WERI-Rb-1 (cell line): Measurements from ENCODE around the gene FADS1.

Experiments
- DNase-seq: peaks from one replicate; pipeline ENCODE4 v3.0.0-alpha.2; 2020
- H3K27ac ChIP-seq: fragments of 250-450 bp; sonication (Bioruptor Pico); 2 replicates; pipeline ENCODE4 v1.5.1; 2020; ENCODE audit warnings: mild to moderate bottlenecking, moderate library complexity
- H3K27me3 ChIP-seq: fragments of 250-450 bp; sonication (Bioruptor Pico); 2 replicates; pipeline ENCODE4 v1.5.1; 2021; ENCODE audit warnings: mild to moderate bottlenecking, low read depth, moderate library complexity; ENCODE audit not compliant: insufficient read depth, severe bottlenecking
- H3K36me3 ChIP-seq: fragments of 250-450 bp; sonication (Bioruptor Pico); 2 replicates; pipeline ENCODE4 v1.5.1; 2020; ENCODE audit warnings: mild to moderate bottlenecking, moderate library complexity
- H3K4me3 ChIP-seq: 2 replicates; pipeline ENCODE4 v1.5.1; 2011; ENCODE audit warnings: low read depth, mild to moderate bottlenecking, control low read depth, low read length
- H3K9me3 ChIP-seq: fragments of 250-450 bp; sonication (Bioruptor Pico); 2 replicates; pipeline ENCODE4 v1.5.1; 2021; ENCODE audit warnings: mild to moderate bottlenecking, moderate library complexity; ENCODE audit not compliant: severe bottlenecking
- CTCF ChIP-seq: IDR thresholded peaks from 2 replicates; pipeline ENCODE4 v1.5.1; 2011; ENCODE audit warnings: low read depth, mild to moderate bottlenecking, control low read depth, inconsistent platforms, low read length

The FADS1 gene

DNA sequence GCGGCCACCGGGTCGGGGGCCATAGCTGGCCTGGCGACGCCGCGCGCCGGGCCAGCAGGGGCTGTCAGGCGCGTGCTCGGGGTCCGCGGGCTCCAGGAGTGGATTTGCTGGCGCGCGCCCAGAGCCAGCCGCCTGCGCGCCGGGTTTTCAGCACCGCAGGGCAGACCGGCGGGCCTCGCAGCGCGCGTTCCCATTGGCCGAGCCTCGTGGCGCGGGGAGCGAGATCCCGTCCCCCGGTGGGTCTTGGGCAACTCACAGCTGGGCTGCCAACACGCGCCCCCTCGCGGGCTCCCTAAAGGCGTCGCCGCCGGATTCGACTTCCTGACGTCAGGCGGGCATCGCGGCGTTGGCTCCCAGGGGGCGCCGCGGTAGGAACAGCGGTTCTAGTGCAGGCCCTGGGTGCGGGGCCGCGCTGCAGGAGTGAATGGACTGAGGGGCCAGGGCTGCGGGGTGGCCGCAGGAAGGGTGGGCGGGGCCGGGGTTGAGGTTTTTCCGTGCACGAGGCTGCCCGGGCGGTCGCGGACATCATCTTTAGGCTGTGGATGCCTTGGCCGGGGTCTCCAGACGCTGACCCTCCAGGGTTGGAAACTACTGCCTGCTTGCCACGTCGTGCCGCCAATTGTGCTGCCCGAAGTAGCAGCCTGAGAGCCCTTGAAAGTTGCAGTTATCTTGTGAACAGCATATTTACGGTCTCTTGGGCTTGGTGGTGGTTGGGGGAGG, at the start of gene FADS1:
FADS1 (minus strand) TSS at position 268 of the 720 bp plus-strand sequence; CDS start at position 194, 74 bp downstream.
- H3K27me3 ChIP-seq = no peaks in the 10 kb centered on the region
- DNase-seq = peak; percentile 98
- peak; percentile 75 for TF ChIP-seq CTCF
- H3K9me3 ChIP-seq = no peaks in the 10 kb centered on the region
- peaks cover 40% of the 10 kb centered on the region for H3K36me3 ChIP-seq
- peak within 1 kb of the TSS; percentile 92 for H3K4me3 ChIP-seq
- H3K27ac ChIP-seq = peak within 1 kb of the TSS; percentile 98

GRCh38 chr11:61866231-61866957, 49.6 kb upstream of the FADS1 start:
- Histone ChIP-seq H3K9me3 (no peaks in the 10 kb centered on the region), H3K4me3 (no peak overlapping the region), H3K27ac (no peak overlapping the region), H3K36me3 (peaks cover 51% of the 10 kb centered on the region), H3K27me3 (no peaks in the 10 kb centered on the region)
- no peak for DNase-seq
- no peak for TF ChIP-seq CTCF

- TF ChIP-seq CTCF = no peak
- Histone ChIP-seq H3K27ac (no peak overlapping the region), H3K4me3 (no peak overlapping the region), H3K27me3 (no peaks in the 10 kb centered on the region), H3K36me3 (peaks cover 62% of the 10 kb centered on the region), H3K9me3 (no peaks in the 10 kb centered on the region)
- no peak for DNase-seq
Measured at GRCh38 chr11:61864814-61865775, 48.3 kb upstream of the FADS1 start.

DNA sequence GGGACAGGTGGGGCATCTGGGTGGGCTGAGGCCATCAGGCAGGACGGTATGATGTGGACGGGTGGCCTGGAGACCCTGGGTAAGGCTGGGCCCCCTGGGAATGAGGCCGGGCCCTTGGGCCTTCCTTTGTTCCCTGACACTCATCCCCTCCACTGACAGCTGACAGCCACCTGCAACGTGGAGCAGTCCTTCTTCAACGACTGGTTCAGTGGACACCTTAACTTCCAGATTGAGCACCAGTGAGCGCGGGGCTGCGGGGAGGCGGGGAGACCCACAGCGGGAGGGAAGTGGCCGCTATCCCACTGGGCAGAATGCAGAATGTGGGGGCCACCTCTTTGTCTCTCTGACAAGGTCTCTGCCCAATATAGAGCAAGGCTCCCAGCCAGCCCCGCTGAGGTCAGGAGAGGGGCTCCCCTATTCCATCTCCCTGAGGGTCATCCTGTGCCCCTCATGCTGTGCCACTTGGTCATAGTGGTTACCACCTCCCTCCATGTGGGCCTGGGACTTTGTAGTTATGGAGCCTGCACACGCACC, 46.8 kb upstream of the FADS1 start:
- no peak for TF ChIP-seq CTCF
- no peak overlapping the region for H3K27ac ChIP-seq
- no peaks in the 10 kb centered on the region for H3K27me3 ChIP-seq
- no peak for DNase-seq
- no peak overlapping the region for H3K4me3 ChIP-seq
- H3K9me3 ChIP-seq = no peaks in the 10 kb centered on the region
- peaks cover 76% of the 10 kb centered on the region for H3K36me3 ChIP-seq

DNA sequence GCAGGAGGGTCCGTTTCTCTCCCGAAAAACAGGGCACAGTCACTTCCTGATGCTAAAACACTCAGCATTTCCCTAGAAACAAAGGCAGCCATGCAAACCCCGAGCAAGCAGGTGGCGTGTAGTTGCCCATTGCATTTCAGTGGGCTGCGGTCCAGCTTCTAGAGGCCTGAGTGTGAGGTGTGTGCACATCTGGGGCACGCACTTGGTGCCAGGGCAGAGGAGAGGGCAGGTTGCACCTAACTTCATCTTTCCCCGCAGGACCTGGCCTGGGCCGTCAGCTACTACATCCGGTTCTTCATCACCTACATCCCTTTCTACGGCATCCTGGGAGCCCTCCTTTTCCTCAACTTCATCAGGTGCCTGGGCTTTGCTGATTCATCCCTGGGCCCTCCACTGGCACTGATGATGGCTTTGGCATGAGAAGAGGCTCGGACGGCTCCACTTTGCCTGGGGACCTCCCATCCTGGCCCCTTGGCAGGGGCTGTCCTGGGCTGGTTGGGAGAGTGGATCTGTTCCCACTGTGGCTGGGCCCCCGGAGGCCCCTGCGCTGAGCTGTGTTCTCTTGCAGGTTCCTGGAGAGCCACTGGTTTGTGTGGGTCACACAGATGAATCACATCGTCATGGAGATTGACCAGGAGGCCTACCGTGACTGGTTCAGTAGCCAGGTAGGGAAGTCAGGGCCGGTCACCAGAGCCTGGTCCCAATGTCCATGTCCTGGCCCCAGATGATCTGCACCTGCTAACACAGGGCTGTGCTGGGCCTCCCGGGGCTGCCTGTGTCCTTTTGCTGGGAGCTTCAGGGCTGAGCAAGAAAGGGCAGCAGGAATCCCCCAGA, 46.1 kb upstream of the FADS1 start:
- Histone ChIP-seq H3K4me3 (no peak overlapping the region), H3K9me3 (no peaks in the 10 kb centered on the region), H3K36me3 (peaks cover 81% of the 10 kb centered on the region), H3K27me3 (no peaks in the 10 kb centered on the region), H3K27ac (no peak overlapping the region)
- no peak for DNase-seq
- TF ChIP-seq CTCF = no peak
